Fibroblast of skin of right quadriceps (primary cell): ENCODE measurements around the gene SPPL2B.
"Not testable (repeated sequence)": the region's sequence is repeated elsewhere in the genome, so short reads cannot be mapped to it uniquely, and the experiment has no call there.

ENCODE experiments used
- DNase-seq: peaks from one replicate; pipeline ENCODE4 v3.0.0-alpha.2; 2013

The SPPL2B gene

GRCh38 chr19:2338751-2339643 is 10.5 kb downstream of the SPPL2B start:
- no peak for DNase-seq

DNA sequence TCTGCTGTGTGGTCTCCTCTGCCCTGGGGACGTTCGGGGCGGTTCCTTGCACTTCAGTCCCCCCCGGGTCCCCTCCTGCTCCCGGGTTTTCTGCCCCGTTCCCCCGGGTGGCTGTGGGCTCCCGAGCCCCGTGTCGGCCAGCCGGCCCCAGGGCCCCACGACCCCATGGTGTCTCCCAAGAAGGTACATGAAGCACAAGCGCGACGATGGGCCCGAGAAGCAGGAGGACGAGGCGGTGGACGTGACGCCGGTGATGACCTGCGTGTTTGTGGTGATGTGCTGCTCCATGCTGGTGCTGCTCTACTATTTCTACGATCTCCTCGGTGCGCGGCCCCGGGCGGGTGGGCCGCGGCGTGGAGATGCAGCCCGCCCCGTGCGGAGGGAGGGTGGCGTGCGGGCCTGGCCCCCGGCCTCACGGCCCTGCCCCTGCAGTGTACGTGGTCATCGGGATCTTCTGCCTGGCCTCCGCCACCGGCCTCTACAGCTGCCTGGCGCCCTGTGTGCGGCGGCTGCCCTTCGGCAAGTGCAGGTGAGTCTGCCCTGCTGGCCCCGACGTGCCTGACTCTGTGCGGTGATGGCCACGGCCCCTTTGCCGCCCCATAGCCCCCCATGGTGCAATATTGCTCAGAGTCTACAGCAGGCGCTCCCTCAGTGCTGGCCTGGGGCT is 11.3 kb downstream of the SPPL2B start:
- DNase-seq: no peak

- no peak for DNase-seq
Observed at GRCh38 chr19:2340496-2341243, 12.2 kb downstream of the SPPL2B start.

- no peak for DNase-seq
Observed at GRCh38 chr19:2341244-2341751, 12.8 kb downstream of the SPPL2B start.

- DNase-seq: no peak
Observed at GRCh38 chr19:2341982-2342381, 13.5 kb downstream of the SPPL2B start.

DNA sequence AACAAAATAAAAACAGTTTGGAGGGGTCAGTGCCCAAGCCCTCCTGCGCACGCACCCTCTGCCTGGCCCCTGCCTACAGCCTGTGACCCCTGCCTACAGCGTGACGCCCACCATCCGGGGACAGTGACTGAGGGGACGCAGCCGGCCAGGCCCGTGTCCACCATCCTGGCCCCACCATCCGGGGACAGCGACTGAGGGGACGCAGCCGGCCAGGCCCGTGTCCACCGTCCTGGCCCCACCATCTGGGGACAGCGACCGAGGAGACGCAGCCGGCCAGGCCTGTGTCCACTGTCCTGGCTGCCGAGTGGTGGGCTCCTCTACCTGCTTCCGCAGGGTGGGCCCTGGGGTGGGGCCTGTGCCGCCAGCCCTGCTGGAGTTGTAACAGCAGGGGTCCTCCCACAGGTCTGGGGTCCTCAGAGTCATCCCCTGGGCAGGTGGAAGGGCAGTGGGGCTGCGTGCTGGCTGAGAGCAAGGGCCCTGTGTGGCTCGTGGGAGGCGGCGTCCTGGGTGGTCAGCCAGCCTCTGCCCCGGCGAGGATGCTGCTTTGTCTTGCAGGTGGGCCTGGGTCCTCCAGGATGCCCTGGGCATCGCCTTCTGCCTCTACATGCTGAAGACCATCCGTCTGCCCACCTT is 14.3 kb downstream of the SPPL2B start:
- DNase-seq: no peak

DNA sequence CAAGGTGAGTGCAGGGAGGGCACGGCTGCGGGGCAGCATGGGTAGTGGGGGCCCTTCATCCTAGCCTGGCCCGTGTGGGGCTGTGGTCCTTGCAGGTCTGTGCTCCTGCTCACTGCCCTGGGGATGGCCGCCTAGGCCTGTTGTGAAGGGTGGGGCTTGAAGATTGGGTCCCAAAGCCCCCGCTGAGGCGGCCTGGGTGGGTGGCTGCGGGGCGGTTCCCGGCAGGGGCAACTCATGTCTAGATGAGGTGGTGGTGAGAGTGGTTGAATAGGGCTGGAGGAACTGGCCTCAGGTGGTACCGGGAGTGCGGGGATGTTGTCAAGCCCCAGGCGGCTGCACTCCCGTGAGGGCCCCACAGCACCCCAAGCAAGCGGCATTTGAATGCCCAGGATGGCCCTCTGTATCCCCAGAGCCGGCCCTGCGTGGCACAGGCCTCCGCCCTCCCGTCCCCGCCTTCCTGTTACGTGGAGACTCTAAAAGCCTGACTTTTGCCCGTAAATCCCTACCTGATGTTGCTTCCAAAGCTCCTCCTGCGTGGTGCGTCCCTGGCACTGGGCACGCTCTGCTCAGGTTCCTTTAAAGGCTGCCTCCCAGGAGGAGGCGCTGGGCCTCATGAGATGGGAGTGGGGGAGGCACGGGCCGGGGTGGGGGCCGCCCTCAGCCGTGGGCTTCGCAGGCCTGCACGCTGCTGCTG is 15.0 kb downstream of the SPPL2B start:
- no peak for DNase-seq

DNA sequence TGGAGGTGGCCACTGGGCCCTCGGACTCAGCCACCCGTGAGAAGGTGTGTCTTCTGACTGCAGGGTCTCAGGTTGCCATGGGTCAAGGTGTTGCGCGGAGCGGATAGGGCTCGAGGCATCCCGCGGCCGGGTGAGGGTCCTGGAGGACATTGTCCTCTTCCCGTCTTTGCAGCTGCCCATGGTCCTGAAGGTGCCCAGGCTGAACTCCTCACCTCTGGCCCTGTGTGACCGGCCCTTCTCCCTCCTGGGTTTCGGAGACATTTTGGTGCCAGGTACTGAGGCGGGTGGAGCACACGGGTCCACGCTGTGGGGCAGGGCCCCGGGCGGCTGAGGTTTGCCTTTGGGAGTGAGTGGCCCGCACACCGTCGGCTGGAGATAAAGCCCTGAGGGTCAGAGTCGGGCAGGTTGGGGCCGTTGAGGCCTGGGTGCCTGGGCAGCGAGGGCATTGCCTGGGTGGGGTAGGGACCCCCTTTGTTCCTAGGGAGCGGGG is 15.9 kb downstream of the SPPL2B start:
- no peak for DNase-seq

DNA sequence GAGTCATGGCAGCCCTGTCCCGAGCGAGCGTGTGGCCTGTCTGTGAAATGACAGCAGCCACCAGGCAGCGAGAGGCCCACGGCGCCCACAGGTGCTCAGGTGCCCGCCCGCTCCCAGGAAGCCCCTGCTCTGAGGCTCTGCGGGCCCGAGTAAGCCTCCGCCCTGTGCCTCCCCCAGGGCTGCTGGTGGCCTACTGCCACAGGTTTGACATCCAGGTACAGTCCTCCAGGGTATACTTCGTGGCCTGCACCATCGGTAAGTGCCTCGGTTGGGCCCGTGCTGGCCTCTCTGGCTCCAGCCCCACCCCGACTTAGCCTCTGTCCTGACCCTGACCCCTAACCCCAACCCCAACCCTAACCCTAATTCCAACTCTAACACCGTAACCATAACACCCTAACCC is 16.6 kb downstream of the SPPL2B start:
- no peak for DNase-seq

- DNase-seq: no peak
Observed at GRCh38 chr19:2345794-2346663, 17.5 kb downstream of the SPPL2B start.

DNA sequence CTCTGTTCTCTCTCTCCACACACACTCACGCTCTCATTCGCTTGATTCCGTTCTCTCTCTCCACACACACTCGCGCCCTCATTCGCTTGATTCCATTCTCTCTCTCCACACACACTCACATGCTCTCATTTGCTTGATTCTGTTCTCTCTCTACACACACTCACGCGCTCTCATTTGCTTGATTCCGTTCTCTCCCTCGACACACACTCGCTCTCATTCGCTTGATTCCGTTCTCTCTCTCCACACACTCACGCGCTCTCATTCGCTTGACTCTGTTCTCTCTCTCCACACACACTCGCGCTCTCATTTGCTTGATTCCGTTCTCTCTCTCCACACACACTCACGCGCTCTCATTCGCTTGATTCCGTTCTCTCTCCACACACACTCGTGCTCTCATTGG is 21.3 kb downstream of the SPPL2B start:
- DNase-seq: not testable (repeated sequence)

- no peak for DNase-seq
Observed at GRCh38 chr19:2350656-2351055, 22.2 kb downstream of the SPPL2B start.

DNA sequence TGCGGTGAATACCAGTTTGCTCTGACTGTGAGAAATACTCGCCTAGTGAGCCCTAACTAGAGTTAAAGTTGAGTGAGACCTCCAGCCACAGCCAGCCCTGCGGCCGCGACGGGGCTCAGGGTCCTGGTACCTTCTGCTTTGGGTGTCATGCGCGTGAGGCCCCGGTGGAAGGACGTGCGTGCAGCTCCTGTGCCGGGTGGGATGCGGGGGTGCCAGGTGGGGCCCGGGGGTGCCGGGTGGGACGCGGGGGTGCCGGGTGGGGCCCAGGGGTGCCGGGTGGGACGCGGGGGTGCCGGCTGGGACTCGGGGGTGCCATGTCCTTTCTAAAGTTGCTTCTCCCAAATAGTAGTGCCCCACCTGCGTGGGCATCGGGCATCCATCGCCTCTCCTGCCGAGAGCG is 23.1 kb downstream of the SPPL2B start:
- no peak for DNase-seq

DNA sequence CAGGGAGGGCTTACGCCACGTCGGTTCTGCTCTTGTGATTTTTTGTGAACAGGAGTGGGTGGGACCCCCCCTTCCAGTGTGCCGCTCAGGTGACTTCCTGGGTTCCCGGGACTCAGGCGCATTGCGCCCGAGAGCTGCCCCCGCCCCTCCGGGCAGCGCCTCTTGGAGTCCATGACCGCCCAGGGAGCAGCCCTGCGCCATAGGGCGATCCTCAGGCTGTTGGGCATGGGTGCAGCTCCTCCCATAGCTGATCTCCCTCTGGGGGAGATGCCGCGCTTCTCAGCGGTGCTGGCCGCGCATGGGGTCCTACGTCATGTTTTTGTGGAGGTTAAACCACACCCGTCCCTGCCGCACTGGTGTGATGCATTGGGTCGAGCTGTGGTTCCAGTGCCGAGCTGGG is 23.6 kb downstream of the SPPL2B start:
- DNase-seq: no peak

GRCh38 chr19:2353159-2353886 is 24.8 kb downstream of the SPPL2B start:
- no peak for DNase-seq

GRCh38 chr19:2353887-2354592 is 25.6 kb downstream of the SPPL2B start:
- no peak for DNase-seq

GRCh38 chr19:2354670-2355069 is 26.2 kb downstream of the SPPL2B start:
- no peak for DNase-seq

DNA sequence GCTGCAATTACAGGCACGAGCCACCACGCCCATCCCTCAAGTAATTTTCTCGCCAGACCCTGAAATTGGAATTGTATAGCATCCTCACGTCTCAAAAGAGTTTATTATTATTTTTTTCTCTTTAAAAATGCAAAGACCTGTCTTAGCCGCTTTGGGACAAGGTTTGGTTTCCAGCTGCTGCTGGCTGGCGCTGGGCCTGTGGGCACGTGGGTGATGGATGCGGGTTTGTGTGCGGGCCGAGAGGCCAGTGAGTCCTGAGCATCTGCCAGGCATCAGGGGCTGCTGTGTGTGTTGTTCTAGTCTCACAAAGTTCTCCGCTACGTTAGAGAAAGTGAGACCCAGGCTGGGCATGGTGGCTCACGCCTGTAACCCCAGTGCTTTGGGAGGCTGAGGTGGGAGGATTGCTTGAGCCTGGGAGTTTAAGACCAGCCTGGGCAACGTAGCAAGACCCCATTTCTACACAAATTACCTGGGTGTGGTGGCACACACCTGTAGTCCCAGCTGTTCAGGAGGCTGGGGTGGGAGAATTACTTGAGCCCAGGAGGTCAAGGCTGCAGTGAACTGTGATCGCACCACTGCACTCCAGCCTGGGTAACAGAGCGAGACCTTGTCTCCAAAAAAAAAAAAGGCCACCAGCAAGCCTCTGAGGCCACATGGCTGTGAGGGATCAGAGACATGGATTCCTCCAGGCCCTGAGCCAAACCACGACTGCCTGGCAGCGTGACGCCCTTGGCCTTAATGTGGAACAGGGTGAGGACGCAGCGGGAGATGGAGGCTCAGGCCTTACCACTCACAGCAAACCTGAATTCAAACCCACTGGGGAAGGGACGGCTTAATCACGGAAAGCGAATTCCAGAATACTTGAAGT is 26.9 kb downstream of the SPPL2B start:
- DNase-seq: peak; percentile 27
